Bronchial epithelial cell (primary cell): ENCODE measurements around the gene SDF4. TPM values are rescaled to one million over a fixed set of nuclear protein-coding genes. Genes with fewer than 3 reads are reported as not detected.

ENCODE experiments used
- DNase-seq: peaks from one replicate; pipeline ENCODE4 v3.0.0-alpha.2; 2010; ENCODE audit warnings: low read depth
- FAIRE-seq: peaks from 2 replicates; lab custom pipeline; 2011; peaks lifted over from hg19 to GRCh38; lab: Jason Lieb, UNC
- H3K27me3 ChIP-seq: 2 replicates; pipeline ENCODE4 v1.5.1; 2011; ENCODE audit warnings: low read length; ENCODE audit not compliant: control insufficient read depth, insufficient read depth
- H3K36me3 ChIP-seq: 2 replicates; pipeline ENCODE4 v1.5.1; 2011; ENCODE audit warnings: low read length; ENCODE audit not compliant: control insufficient read depth, insufficient read depth
- H3K4me3 ChIP-seq: 2 replicates; pipeline ENCODE4 v1.5.1; 2011; ENCODE audit warnings: mild to moderate bottlenecking, low read depth, low read length, control low read depth
- total RNA-seq: library from RNA; depleted of rRNA; stranded (reverse); fragments of >200 nt; gene quantifications from 2 replicates; pipeline ENCODE4 v1.2.1, GENCODE V29; 2014
- TF ChIP-seq, protein P1 (sequence below): IDR thresholded peaks from 2 replicates; pipeline ENCODE4 v1.5.1; 2011; ENCODE audit warnings: mild to moderate bottlenecking, moderate library complexity, low read length, control low read depth, inconsistent platforms; ENCODE audit not compliant: insufficient read depth, severe bottlenecking

The SDF4 gene
- total RNA-seq, 1 donor from 2014 or later: 68.2 TPM

DNA sequence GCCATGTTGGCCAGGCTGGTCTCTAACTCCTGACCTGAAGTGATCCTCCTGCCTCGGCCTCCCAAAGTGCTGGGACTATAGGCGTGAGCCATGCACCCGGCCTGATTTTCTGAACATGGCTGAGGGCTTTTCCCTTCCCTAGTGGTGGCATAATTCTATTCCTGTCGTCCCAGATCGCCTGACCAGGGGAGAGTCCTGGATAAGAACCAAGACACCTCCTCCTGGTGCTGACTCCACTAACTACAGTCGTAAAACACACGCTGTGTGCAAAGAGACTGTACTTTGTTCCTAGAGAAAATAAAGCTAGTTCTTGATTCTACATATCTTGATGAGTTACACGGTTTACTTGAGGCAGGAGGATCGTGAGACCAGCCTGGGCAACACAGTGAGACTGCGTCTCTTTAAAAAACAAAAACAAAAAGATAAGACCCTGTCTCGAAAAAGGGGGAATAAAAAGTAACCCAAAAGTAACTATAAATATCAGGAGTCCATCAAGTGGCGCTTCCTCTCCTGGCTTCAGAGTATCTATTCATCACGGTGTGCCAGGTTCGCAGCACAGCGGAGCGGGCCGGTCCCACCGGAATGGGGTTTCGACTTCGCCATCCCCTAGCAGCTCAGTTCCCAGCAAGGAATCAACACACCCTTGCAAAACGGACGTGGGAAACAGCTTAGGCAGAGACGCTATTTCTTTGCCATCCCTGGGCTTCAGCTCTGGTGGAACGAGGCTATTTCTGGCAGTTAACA is 973 bp downstream of the SDF4 start:
- no peak for FAIRE-seq
- Histone ChIP-seq H3K27me3 (no peaks in the 10 kb centered on the region), H3K4me3 (peak overlapping the region; percentile 93), H3K36me3 (peaks cover 24% of the 10 kb centered on the region)
- TF ChIP-seq, protein P1, sequence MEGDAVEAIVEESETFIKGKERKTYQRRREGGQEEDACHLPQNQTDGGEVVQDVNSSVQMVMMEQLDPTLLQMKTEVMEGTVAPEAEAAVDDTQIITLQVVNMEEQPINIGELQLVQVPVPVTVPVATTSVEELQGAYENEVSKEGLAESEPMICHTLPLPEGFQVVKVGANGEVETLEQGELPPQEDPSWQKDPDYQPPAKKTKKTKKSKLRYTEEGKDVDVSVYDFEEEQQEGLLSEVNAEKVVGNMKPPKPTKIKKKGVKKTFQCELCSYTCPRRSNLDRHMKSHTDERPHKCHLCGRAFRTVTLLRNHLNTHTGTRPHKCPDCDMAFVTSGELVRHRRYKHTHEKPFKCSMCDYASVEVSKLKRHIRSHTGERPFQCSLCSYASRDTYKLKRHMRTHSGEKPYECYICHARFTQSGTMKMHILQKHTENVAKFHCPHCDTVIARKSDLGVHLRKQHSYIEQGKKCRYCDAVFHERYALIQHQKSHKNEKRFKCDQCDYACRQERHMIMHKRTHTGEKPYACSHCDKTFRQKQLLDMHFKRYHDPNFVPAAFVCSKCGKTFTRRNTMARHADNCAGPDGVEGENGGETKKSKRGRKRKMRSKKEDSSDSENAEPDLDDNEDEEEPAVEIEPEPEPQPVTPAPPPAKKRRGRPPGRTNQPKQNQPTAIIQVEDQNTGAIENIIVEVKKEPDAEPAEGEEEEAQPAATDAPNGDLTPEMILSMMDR: peak; percentile 33
- peak; percentile 52 for DNase-seq

DNA sequence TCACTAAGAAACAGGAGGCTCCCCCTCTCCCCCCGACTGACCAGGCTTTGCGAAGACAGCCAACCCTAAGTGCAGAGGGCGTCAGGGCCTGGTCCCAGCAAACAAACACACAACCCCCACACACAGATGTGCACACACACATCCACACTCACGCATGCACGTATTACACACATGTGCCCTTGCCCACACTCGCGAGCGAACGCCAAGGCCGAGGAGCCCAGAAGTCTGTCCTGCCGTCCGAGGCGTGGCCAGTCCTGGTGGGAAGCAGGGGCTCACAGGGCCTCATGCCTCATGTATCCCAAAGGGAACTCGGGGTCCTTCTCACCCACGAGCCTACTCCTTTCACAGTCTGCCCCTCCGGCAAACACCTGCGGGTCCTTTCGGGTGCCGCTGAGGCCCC is 2.0 kb downstream of the SDF4 start:
- peaks cover 28% of the 10 kb centered on the region for H3K36me3 ChIP-seq
- no peaks in the 10 kb centered on the region for H3K27me3 ChIP-seq
- FAIRE-seq: no peak
- TF ChIP-seq, protein P1: no peak
- no peak overlapping the region for H3K4me3 ChIP-seq
- DNase-seq: no peak

DNA sequence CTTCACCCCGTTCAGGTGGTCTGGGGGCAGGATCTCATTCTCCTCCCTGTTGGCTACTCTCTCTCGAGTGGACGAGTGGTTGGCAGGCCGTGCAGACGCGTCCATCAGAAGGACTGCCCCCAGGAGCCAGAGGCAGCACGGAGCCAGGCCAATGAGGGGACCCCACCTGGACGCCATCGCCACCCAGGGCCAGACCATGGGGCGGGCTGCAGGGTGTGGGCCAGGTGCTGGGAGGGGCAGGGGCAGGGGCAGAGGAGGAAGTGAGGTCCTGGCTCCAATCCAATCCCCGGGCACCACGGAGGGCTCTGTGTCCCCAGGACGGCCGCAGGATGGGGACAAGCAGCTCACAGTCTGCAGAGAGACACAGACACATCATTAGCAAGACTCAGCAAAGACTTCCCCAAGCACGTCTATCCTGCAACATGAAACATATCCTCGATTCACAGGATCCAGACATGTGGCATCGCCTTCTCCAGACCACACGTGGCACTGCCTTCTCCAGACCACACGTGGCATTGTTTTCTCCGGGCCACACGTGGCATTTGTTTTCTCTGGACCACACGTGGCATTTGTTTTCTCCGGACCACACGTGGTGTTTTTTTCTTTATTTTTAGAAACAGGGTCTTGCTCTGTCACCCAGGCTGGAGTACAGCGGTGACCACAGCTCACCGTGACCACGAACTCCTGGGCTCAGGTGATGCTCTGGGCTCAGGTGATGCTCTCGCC is 3.0 kb downstream of the SDF4 start:
- Histone ChIP-seq H3K36me3 (peaks cover 29% of the 10 kb centered on the region), H3K4me3 (no peak overlapping the region), H3K27me3 (no peaks in the 10 kb centered on the region)
- no peak for DNase-seq
- FAIRE-seq: peak; percentile 55
- TF ChIP-seq, protein P1: no peak

DNA sequence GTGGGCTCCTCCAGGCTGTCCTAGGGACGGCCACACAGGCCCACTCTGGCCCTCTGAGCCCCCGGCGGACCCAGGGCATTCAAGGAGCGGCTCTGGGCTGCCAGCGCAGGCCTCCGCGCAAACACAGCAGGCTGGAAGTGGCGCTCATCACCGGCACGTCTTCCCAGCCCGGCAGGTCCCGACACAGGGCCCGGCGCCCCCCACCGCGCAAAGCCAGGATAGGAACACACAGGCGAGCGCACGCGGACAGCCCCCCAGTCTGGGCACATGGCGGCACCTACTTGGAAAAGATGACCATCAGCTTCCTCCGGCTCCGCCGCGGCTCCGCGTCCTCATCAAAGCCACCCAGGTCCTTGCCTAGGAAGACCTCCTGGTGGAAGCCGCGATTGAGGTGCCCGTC is 3.6 kb downstream of the SDF4 start:
- Histone ChIP-seq H3K4me3 (no peak overlapping the region), H3K27me3 (no peaks in the 10 kb centered on the region), H3K36me3 (peaks cover 32% of the 10 kb centered on the region)
- TF ChIP-seq, protein P1: no peak
- no peak for FAIRE-seq
- DNase-seq: no peak

DNA sequence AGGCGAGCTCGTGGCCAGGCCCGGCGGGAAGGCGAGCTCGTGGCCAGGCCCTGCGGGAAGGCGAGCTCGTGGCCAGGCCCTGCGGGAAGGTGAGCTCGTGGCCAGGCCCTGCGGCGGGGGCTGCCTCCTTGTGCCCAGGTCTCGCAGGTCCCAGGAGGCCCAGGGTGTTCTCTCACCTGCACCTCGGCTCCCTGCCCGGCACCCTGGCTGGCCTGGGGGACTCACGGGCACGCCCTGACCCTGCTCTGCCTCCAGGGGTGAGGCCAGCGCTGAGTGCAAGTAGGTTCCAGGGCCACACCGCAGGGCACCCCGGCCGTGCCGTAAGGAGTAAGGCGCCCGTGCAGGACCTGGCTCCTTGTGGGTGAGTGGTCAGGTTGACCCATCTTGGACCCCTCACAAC is 4.4 kb downstream of the SDF4 start:
- no peak overlapping the region for H3K4me3 ChIP-seq
- FAIRE-seq: no peak
- TF ChIP-seq, protein P1: no peak
- no peaks in the 10 kb centered on the region for H3K27me3 ChIP-seq
- H3K36me3 ChIP-seq: peaks cover 40% of the 10 kb centered on the region
- no peak for DNase-seq
